Measurements from ENCODE around the gene CTNNA2.

The CTNNA2 gene

GRCh38 chr2:79711098-79711497 is 198.2 kb downstream of the CTNNA2 start:
- H3K4me2 ChIP-seq (ENCODE audit: low read length), result no peak overlapping the region
- TF ChIP-seq CTCF (IDR thresholded peaks at IDR 0.05; ENCODE audit: low read depth, low read length) (no peak), EZH2phosphoT487 (IDR thresholded peaks at IDR 0.05; ENCODE audit: low read depth) (no peak)
- no peaks in the 10 kb centered on the region for H3K36me3 ChIP-seq (replicated peaks; ENCODE audit: low read depth, low read length)
- no peak overlapping the region for H2AFZ ChIP-seq (ENCODE audit: low read depth, low read length)
- H3K4me3 ChIP-seq (ENCODE audit: low read length), result no peak overlapping the region
- no peaks in the 10 kb centered on the region for H3K9me3 ChIP-seq (ENCODE audit: insufficient read depth, low read length)
- no peaks in the 10 kb centered on the region for H3K79me2 ChIP-seq (ENCODE audit: low read length)
- no peak overlapping the region for H3K9ac ChIP-seq (ENCODE audit: low read length)
- H3K27ac ChIP-seq (ENCODE audit: low read length), result no peak overlapping the region
- H3K27me3 ChIP-seq (ENCODE audit: low read depth, low read length), result no peaks in the 10 kb centered on the region
- H4K20me1 ChIP-seq (ENCODE audit: insufficient read depth, low read length), result no peaks in the 10 kb centered on the region
- no peaks in the 10 kb centered on the region for H3K4me1 ChIP-seq (ENCODE audit: low read length)

- no peak overlapping the region for H3K4me2 ChIP-seq (ENCODE audit: low read length)
- no peaks in the 10 kb centered on the region for H3K9me3 ChIP-seq (ENCODE audit: insufficient read depth, low read length)
- no peak overlapping the region for H3K4me3 ChIP-seq (ENCODE audit: low read length)
- H4K20me1 ChIP-seq (ENCODE audit: insufficient read depth, low read length), result no peaks in the 10 kb centered on the region
- H2AFZ ChIP-seq (ENCODE audit: low read depth, low read length), result no peak overlapping the region
- no peak overlapping the region for H3K27ac ChIP-seq (ENCODE audit: low read length)
- TF ChIP-seq EZH2phosphoT487 (IDR thresholded peaks at IDR 0.05; ENCODE audit: low read depth) (no peak), CTCF (IDR thresholded peaks at IDR 0.05; ENCODE audit: low read depth, low read length) (no peak)
- H3K9ac ChIP-seq (ENCODE audit: low read length), result no peak overlapping the region
- H3K36me3 ChIP-seq (replicated peaks; ENCODE audit: low read depth, low read length), result no peaks in the 10 kb centered on the region
- no peaks in the 10 kb centered on the region for H3K79me2 ChIP-seq (ENCODE audit: low read length)
- H3K4me1 ChIP-seq (ENCODE audit: low read length), result no peaks in the 10 kb centered on the region
- H3K27me3 ChIP-seq (ENCODE audit: low read depth, low read length), result no peaks in the 10 kb centered on the region
These were observed 200.4 kb downstream of the CTNNA2 start for GRCh38 chr2:79713131-79713785.

GRCh38 chr2:79714283-79714682 is 201.4 kb downstream of the CTNNA2 start:
- Histone ChIP-seq H3K9me3 (ENCODE audit: insufficient read depth, low read length) (no peaks in the 10 kb centered on the region), H3K9ac (ENCODE audit: low read length) (no peak overlapping the region), H3K27me3 (ENCODE audit: low read depth, low read length) (no peaks in the 10 kb centered on the region), H3K27ac (ENCODE audit: low read length) (no peak overlapping the region), H3K4me1 (ENCODE audit: low read length) (no peaks in the 10 kb centered on the region), H3K4me3 (ENCODE audit: low read length) (no peak overlapping the region), H3K4me2 (ENCODE audit: low read length) (no peak overlapping the region), H4K20me1 (ENCODE audit: insufficient read depth, low read length) (no peaks in the 10 kb centered on the region), H3K79me2 (ENCODE audit: low read length) (no peaks in the 10 kb centered on the region), H2AFZ (ENCODE audit: low read depth, low read length) (no peak overlapping the region), H3K36me3 (replicated peaks; ENCODE audit: low read depth, low read length) (no peaks in the 10 kb centered on the region)
- TF ChIP-seq EZH2phosphoT487 (IDR thresholded peaks at IDR 0.05; ENCODE audit: low read depth), result no peak
- TF ChIP-seq CTCF (IDR thresholded peaks at IDR 0.05; ENCODE audit: low read depth, low read length), result no peak

- H3K4me3 ChIP-seq (ENCODE audit: low read length), result no peak overlapping the region
- H2AFZ ChIP-seq (ENCODE audit: low read depth, low read length), result no peak overlapping the region
- H3K9ac ChIP-seq (ENCODE audit: low read length), result no peak overlapping the region
- no peaks in the 10 kb centered on the region for H3K79me2 ChIP-seq (ENCODE audit: low read length)
- H3K9me3 ChIP-seq (ENCODE audit: insufficient read depth, low read length), result no peaks in the 10 kb centered on the region
- no peaks in the 10 kb centered on the region for H3K4me1 ChIP-seq (ENCODE audit: low read length)
- no peaks in the 10 kb centered on the region for H3K27me3 ChIP-seq (ENCODE audit: low read depth, low read length)
- no peak overlapping the region for H3K27ac ChIP-seq (ENCODE audit: low read length)
- H4K20me1 ChIP-seq (ENCODE audit: insufficient read depth, low read length), result no peaks in the 10 kb centered on the region
- no peaks in the 10 kb centered on the region for H3K36me3 ChIP-seq (replicated peaks; ENCODE audit: low read depth, low read length)
- H3K4me2 ChIP-seq (ENCODE audit: low read length), result no peak overlapping the region
- TF ChIP-seq EZH2phosphoT487 (IDR thresholded peaks at IDR 0.05; ENCODE audit: low read depth) (no peak), CTCF (IDR thresholded peaks at IDR 0.05; ENCODE audit: low read depth, low read length) (no peak)
These were observed 202.5 kb downstream of the CTNNA2 start for GRCh38 chr2:79715338-79715737.

All from OCI-LY3 (cell line).